HG03575 (cell line): ENCODE data around the gene DYNC2I2.
"Not testable (repeated sequence)": the region's sequence is repeated elsewhere in the genome, so short reads cannot be mapped to it uniquely, and the experiment has no call there.

ENCODE experiments used
- ATAC-seq: cut with Tn5 transposase; IDR thresholded peaks from one replicate; pipeline ENCODE4 v1.9.1; 2021; ENCODE audit not compliant: unreplicated experiment, insufficient number of reproducible peaks, low FRiP score; ENCODE audit errors: extremely low read depth

Gene DYNC2I2

GRCh38 chr9:128688501-128689292 lies 32.0 kb upstream of the DYNC2I2 start, which contains the start of gene SET:
Gene SET (plus strand): TSS chr9:128689222. CDS start chr9:128689583, 361 bp downstream.
- no peak for ATAC-seq

- no peak for ATAC-seq
Observed at GRCh38 chr9:128687453-128687852, 30.8 kb upstream of the DYNC2I2 start.

- ATAC-seq: no peak
Observed at GRCh38 chr9:128685636-128686489, 29.2 kb upstream of the DYNC2I2 start.

GRCh38 chr9:128684325-128685199 lies 27.9 kb upstream of the DYNC2I2 start:
- no peak for ATAC-seq

- no peak for ATAC-seq
Observed at GRCh38 chr9:128684065-128684324, 27.3 kb upstream of the DYNC2I2 start.

GRCh38 chr9:128683340-128684064 lies 26.9 kb upstream of the DYNC2I2 start:
- no peak for ATAC-seq

GRCh38 chr9:128677794-128678193 lies 21.1 kb upstream of the DYNC2I2 start:
- no peak for ATAC-seq

- ATAC-seq: no peak
Observed at GRCh38 chr9:128675382-128675781, 18.7 kb upstream of the DYNC2I2 start.

GRCh38 chr9:128669786-128670185 lies 13.1 kb upstream of the DYNC2I2 start:
- ATAC-seq: no peak

- not testable (repeated sequence) for ATAC-seq
Observed at GRCh38 chr9:128666481-128666941, 9.9 kb upstream of the DYNC2I2 start.

- no peak for ATAC-seq
Observed at GRCh38 chr9:128657796-128658195, 1.1 kb upstream of the DYNC2I2 start.

- no peak for ATAC-seq
Observed at GRCh38 chr9:128657344-128657704, 677 bp upstream of the DYNC2I2 start.

GRCh38 chr9:128654481-128654880 lies 2.2 kb downstream of the DYNC2I2 start:
- ATAC-seq: no peak

- ATAC-seq: no peak
Observed at GRCh38 chr9:128653908-128654307, 2.7 kb downstream of the DYNC2I2 start.

- no peak for ATAC-seq
Observed at GRCh38 chr9:128651798-128652197, 4.8 kb downstream of the DYNC2I2 start.

GRCh38 chr9:128648206-128648605 lies 8.4 kb downstream of the DYNC2I2 start:
- not testable (repeated sequence) for ATAC-seq

GRCh38 chr9:128643519-128644300 lies 12.9 kb downstream of the DYNC2I2 start:
- ATAC-seq: no peak

- no peak for ATAC-seq
Observed at GRCh38 chr9:128642675-128643245, 13.9 kb downstream of the DYNC2I2 start.
